K562 (cell line): ENCODE measurements around the gene SHISAL2A.

ENCODE experiments used
- CTCF ChIP-seq, 3 experiments: IDR thresholded peaks in 2 of 3; conservative IDR thresholded peaks in 1 of 3; 2 replicates each; pipeline ENCODE4 v1.5.1; 2011 to 2012; ENCODE audit warnings: low read length in 3 of 3, mild to moderate bottlenecking in 3 of 3, control low read depth in 2 of 3, improper control_type of control experiment in 1 of 3, inconsistent platforms in 1 of 3, low read depth in 1 of 3, mixed read lengths in 1 of 3, moderate library complexity in 1 of 3; ENCODE audit not compliant: insufficient read depth in 2 of 3
- TARDBP ChIP-seq: fragments of 450-650 bp; IDR thresholded peaks from 2 replicates; pipeline ENCODE4 v1.6.1; 2016
- XRCC5 ChIP-seq: fragments of 200-400 bp; formaldehyde crosslinking; IDR thresholded peaks from 2 replicates; pipeline ENCODE4 v1.6.1; 2017; ENCODE audit warnings: low read depth, mild to moderate bottlenecking, low read length
- ZNF830 ChIP-seq: fragments of 250-450 bp; sonication (Bioruptor Pico); IDR thresholded peaks from 2 replicates; pipeline ENCODE4 v1.5.0; 2021; ENCODE audit warnings: mild to moderate bottlenecking

GRCh38 chr1:52654063-52654462 lies 21.1 kb downstream of the SHISAL2A start:
- no peak for TF ChIP-seq ZNF830 (CRISPR knock-in tag)
- TF ChIP-seq CTCF (IDR thresholded peaks at IDR 0.05 in 2 of 3, conservative IDR thresholded peaks at IDR 0.05 in 1 of 3; ENCODE audit: insufficient read depth in 2 of 3, low read depth in 1 of 3, low read length in 3 of 3), result no peak
- no peak for TF ChIP-seq XRCC5
- no peak for TF ChIP-seq TARDBP
